ENCODE measurements around the gene CHID1. TPM values are rescaled to one million over a fixed set of nuclear protein-coding genes. Genes with fewer than 3 reads are reported as not detected.

The CHID1 gene
- total and polyA plus RNA-seq, 2 donors: 23.4 to 62.3 TPM

DNA sequence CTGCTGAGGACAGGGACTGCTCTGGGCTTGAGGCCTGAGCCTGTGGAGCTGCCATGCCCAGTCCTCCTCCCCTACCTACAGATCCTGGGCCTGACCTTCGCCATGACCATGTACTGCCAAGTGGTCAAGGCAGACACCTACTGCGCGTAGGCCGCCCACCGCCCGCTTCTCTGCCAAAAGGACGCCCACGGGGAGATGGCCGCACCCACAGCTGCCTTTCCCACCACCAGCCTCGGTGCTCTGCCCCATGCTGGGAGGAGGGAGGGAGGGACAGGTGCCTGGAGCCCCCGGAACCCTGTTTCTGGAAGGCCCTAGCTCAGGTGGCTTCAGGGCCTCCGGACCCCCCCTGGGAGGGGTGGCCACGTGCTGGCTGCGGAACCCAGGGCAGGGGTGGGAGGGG is 44.1 kb downstream of the CHID1 start:
- WGBS: 86% methylated on average over 14 of the region's 14 CpGs
- no peak for DNase-seq (ENCODE audit: extremely low spot score)
- H3K36me3 ChIP-seq (ENCODE audit: insufficient read depth): no peaks in the 10 kb centered on the region
- H3K27ac ChIP-seq (ENCODE audit: low read depth): no peak overlapping the region
- no peaks in the 10 kb centered on the region for H3K4me1 ChIP-seq (ENCODE audit: insufficient read depth)
- H3K4me3 ChIP-seq (ENCODE audit: low read depth, low read length): no peak overlapping the region

GRCh38 chr11:865462-866430 is 44.9 kb downstream of the CHID1 start:
- H3K27ac ChIP-seq (ENCODE audit: low read depth): no peak overlapping the region
- no peak for DNase-seq (ENCODE audit: extremely low spot score)
- no peaks in the 10 kb centered on the region for H3K4me1 ChIP-seq (ENCODE audit: insufficient read depth)
- H3K4me3 ChIP-seq (ENCODE audit: low read depth, low read length): no peak overlapping the region
- 81% methylated on average over 41 of the region's 41 CpGs for WGBS
- no peaks in the 10 kb centered on the region for H3K36me3 ChIP-seq (ENCODE audit: insufficient read depth)

DNA sequence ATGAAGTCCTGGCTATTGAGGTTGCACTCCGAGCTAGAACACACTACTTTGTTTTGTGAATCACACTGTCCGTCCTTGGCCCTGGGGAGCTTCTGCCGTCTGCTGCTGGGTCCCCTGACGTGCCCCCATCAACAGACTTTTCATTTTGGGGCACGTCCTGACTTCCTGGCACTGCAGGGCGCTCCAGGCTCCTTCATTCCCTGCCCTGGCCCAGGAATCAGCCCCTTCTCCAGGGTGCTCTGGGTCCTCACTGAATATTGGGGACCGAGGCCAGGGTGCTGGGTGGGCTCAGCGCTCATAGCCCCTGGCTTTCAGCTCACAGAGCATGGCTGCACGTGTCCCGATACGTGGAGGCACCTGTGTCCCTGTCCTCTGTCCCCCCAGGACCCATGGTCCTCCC is 45.7 kb downstream of the CHID1 start:
- H3K36me3 ChIP-seq (ENCODE audit: insufficient read depth): no peaks in the 10 kb centered on the region
- 86% methylated on average over 10 of the region's 11 CpGs for WGBS
- H3K4me3 ChIP-seq (ENCODE audit: low read depth, low read length): no peak overlapping the region
- no peak for DNase-seq (ENCODE audit: extremely low spot score)
- H3K27ac ChIP-seq (ENCODE audit: low read depth): no peak overlapping the region
- no peaks in the 10 kb centered on the region for H3K4me1 ChIP-seq (ENCODE audit: insufficient read depth)

DNA sequence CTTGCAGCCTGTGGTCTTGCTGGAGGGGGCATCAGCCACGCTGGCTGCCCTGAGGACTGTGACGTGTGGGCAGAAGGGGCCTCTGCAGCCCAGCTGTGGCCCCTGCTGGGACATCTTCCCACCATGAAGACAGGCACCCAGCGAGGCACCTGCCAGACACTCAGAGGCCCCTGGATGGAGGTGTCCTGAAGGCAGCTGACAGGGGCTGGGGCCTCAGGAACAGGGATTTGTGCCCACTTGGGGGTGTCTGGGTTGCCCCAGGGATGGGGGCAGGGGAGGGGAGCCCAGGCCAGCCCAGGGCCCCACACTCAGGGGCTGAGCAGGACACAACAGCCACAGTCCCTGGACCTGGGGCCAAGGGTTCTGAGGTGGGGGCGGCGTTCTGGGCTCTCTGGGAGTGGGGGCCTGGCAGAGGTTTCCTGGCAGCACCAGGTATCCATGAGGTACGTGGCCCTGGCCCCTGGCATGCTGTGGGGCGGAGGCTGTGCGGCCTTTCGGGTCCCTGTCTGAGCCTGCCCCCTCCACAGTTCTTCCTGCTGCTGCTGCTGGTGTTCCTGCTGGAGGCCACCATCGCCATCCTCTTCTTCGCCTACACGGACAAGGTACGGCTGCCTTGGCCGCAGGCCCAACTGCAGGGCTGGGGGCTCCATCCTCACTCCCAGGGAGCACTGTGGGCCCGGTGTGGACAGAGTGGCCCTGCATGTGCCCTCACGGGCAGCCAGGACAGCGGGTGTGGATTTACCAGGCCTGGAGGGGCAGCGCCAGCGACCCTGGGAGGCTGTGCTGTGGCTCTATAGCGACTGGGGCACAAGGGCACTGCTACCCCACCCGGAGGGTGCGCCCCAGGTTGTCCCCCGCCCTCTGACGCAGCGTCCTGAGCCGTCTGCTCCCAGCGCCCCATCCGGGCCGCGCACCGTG is 46.4 kb downstream of the CHID1 start:
- WGBS: 92% methylated on average over 31 of the region's 31 CpGs
- no peaks in the 10 kb centered on the region for H3K4me1 ChIP-seq (ENCODE audit: insufficient read depth)
- no peak for DNase-seq (ENCODE audit: extremely low spot score)
- no peaks in the 10 kb centered on the region for H3K36me3 ChIP-seq (ENCODE audit: insufficient read depth)
- H3K27ac ChIP-seq (ENCODE audit: low read depth): no peak overlapping the region
- no peak overlapping the region for H3K4me3 ChIP-seq (ENCODE audit: low read depth, low read length)

GRCh38 chr11:863023-863909 is 47.3 kb downstream of the CHID1 start:
- 76% methylated on average over 24 of the region's 24 CpGs for WGBS
- no peak for DNase-seq (ENCODE audit: extremely low spot score)
- H3K36me3 ChIP-seq (ENCODE audit: insufficient read depth): no peaks in the 10 kb centered on the region
- H3K4me1 ChIP-seq (ENCODE audit: insufficient read depth): no peaks in the 10 kb centered on the region
- H3K4me3 ChIP-seq (ENCODE audit: low read depth, low read length): no peak overlapping the region
- no peak overlapping the region for H3K27ac ChIP-seq (ENCODE audit: low read depth)

DNA sequence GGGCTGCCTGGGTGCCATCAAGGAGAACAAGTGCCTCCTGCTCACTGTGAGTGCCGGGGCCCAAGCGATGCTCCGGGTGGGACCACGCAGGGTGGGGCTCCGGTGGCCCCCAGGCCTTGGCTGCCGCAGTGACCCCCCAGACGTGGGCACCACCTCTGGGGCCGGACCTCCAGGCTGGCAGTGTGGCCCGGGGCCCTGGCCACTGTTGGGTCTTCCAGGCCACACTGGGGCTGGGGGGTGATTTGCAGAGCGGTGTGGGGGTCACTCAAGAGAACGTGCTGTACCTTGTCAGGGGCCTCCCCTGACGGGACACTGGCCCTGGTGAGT is 48.0 kb downstream of the CHID1 start:
- no peak for DNase-seq (ENCODE audit: extremely low spot score)
- WGBS: 67% methylated on average over 12 of the region's 12 CpGs
- Histone ChIP-seq H3K4me1 (ENCODE audit: insufficient read depth) (no peaks in the 10 kb centered on the region), H3K4me3 (ENCODE audit: low read depth, low read length) (no peak overlapping the region), H3K27ac (ENCODE audit: low read depth) (no peak overlapping the region), H3K36me3 (ENCODE audit: insufficient read depth) (no peaks in the 10 kb centered on the region)

DNA sequence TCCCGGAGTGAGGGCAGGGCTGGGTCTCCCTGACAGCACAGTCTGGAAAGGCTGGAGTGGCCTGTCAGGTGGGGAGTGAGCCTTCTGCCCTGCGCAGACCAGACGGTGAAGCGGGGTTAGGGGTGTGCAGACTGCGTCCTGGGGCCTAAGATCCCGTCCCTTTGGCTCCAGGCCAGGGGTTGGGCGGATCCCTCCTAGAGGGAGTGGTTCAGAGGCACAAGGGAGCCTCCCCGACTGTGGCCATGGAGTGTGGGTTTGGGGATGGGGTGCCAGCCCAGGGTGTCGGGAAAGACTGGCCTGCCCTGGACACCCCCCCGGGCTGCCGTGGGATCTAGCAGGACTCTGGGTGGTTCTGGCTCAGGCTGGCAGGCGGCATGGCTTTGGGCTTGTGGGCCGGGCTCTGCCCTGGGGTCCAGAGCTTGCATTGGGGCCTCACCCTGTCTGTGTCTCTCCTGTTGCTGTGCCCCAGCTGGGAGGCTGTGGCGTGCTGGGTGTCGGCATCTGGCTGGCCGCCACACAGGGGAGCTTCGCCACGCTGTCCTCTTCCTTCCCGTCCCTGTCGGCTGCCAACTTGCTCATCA is 48.4 kb downstream of the CHID1 start:
- 45% methylated on average over 20 of the region's 20 CpGs for WGBS
- DNase-seq (ENCODE audit: extremely low spot score): no peak
- no peaks in the 10 kb centered on the region for H3K36me3 ChIP-seq (ENCODE audit: insufficient read depth)
- no peak overlapping the region for H3K27ac ChIP-seq (ENCODE audit: low read depth)
- no peaks in the 10 kb centered on the region for H3K4me1 ChIP-seq (ENCODE audit: insufficient read depth)
- no peak overlapping the region for H3K4me3 ChIP-seq (ENCODE audit: low read depth, low read length)

- H3K4me1 ChIP-seq (ENCODE audit: insufficient read depth): no peaks in the 10 kb centered on the region
- no peaks in the 10 kb centered on the region for H3K36me3 ChIP-seq (ENCODE audit: insufficient read depth)
- H3K27ac ChIP-seq (ENCODE audit: low read depth): no peak overlapping the region
- WGBS: 92% methylated on average over 14 of the region's 14 CpGs
- DNase-seq (ENCODE audit: extremely low spot score): no peak
- no peak overlapping the region for H3K4me3 ChIP-seq (ENCODE audit: low read depth, low read length)
Observed at GRCh38 chr11:861105-861479, 49.5 kb downstream of the CHID1 start.

DNA sequence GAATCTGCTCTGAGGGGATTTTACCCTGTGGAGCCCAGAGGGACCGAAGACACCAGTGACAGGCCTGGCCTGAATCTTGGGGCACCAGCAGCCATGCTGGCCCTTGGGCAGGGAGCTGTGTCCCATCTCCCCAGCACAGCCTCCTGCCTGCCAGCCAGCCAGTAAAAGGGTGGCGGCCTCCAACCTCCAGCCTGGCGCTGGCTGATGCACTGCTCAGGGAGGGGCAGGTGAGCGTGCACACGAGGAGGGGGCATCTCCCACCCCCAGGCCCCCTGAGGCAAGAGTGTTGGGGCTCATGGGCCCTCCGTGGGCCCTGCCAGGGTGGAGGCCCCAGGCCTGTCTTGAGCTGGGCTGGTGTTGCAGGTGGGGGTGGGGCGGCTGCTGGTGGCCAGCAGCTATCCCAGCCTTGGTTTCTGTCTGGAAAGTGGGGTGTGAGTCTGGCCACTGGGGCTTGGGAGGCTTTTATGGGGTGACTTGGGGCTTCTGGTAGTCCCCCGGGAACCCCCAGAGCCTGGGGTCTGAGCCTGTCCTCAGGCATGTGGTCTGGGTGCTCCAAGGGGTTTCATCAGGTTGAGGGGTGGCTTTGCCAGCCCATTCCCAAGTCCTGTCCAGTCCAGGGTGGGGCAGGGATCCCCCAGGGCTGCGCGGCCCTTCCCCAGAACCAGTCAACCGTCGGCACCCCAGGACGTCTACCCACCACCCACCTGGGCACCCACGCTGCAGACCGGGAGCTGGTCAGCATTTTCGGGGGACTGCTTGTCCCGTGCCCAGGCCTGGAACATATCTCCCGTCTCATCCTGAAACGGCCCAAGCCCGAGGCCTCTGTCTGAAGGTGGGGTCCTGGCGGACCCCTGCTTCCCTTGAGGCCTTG is 50.1 kb downstream of the CHID1 start:
- no peak overlapping the region for H3K27ac ChIP-seq (ENCODE audit: low read depth)
- H3K36me3 ChIP-seq (ENCODE audit: insufficient read depth): no peaks in the 10 kb centered on the region
- 79% methylated on average over 21 of the region's 21 CpGs for WGBS
- no peaks in the 10 kb centered on the region for H3K4me1 ChIP-seq (ENCODE audit: insufficient read depth)
- no peak for DNase-seq (ENCODE audit: extremely low spot score)
- H3K4me3 ChIP-seq (ENCODE audit: low read depth, low read length): no peak overlapping the region

GRCh38 chr11:859394-860131 is 51.0 kb downstream of the CHID1 start:
- Histone ChIP-seq H3K4me3 (ENCODE audit: low read depth, low read length) (no peak overlapping the region), H3K27ac (ENCODE audit: low read depth) (no peak overlapping the region), H3K4me1 (ENCODE audit: insufficient read depth) (no peaks in the 10 kb centered on the region)

GRCh38 chr11:858762-859339 is 51.8 kb downstream of the CHID1 start:
- no peak for DNase-seq (ENCODE audit: extremely low spot score)
- H3K36me3 ChIP-seq (ENCODE audit: insufficient read depth): no peaks in the 10 kb centered on the region
- 83% methylated on average over 37 of the region's 37 CpGs for WGBS
- no peaks in the 10 kb centered on the region for H3K4me1 ChIP-seq (ENCODE audit: insufficient read depth)
- no peak overlapping the region for H3K27ac ChIP-seq (ENCODE audit: low read depth)
- H3K4me3 ChIP-seq (ENCODE audit: low read depth, low read length): no peak overlapping the region

More at GRCh38 chr11:859394-860131, 51.0 kb downstream of the CHID1 start:
- DNase-seq (ENCODE audit: extremely low spot score): peak; percentile 74
- no peaks in the 10 kb centered on the region for H3K36me3 ChIP-seq (ENCODE audit: insufficient read depth)
- 40% methylated on average over 31 of the region's 31 CpGs for WGBS

Measured in urinary bladder (tissue), 4 donors.